Karpas-422 (cell line): Measurements from ENCODE around the gene TPSD1. TPM values are rescaled to one million over a fixed set of nuclear protein-coding genes. Genes with fewer than 3 reads are reported as not detected.

Experiments used
- DNase-seq: peaks from one replicate; pipeline ENCODE4 v3.0.0-alpha.2; 2015
- H2AFZ ChIP-seq: fragments of 200-600 bp; sonication (generic); 2 replicates; pipeline ENCODE4 v1.6.1; 2014; ENCODE audit warnings: antibody characterized with exemption, low read length, mixed read lengths
- H3K27ac ChIP-seq: fragments of 200-600 bp; sonication (generic); 2 replicates; pipeline ENCODE4 v1.5.1; 2014; ENCODE audit warnings: mild to moderate bottlenecking, low read length, moderate library complexity
- H3K27me3 ChIP-seq: fragments of 200-600 bp; sonication (generic); 2 replicates; pipeline ENCODE4 v1.6.1; 2014; ENCODE audit warnings: low read length, mixed read lengths
- H3K36me3 ChIP-seq: fragments of 200-600 bp; sonication (generic); 2 replicates; pipeline ENCODE4 v1.6.1; 2014; ENCODE audit warnings: low read length, mixed read lengths; ENCODE audit not compliant: insufficient read depth
- H3K4me1 ChIP-seq: fragments of 200-600 bp; sonication (generic); 2 replicates; pipeline ENCODE4 v1.6.1; 2014; ENCODE audit warnings: mild to moderate bottlenecking, low read length, mixed read lengths
- H3K4me2 ChIP-seq: fragments of 200-600 bp; sonication (generic); 2 replicates; pipeline ENCODE4 v1.6.1; 2014; ENCODE audit warnings: low read length, low read depth, mild to moderate bottlenecking; ENCODE audit not compliant: poor library complexity, severe bottlenecking
- H3K4me3 ChIP-seq: fragments of 200-600 bp; sonication (generic); 2 replicates; pipeline ENCODE4 v1.5.1; 2014; ENCODE audit warnings: mild to moderate bottlenecking, antibody characterized with exemption, low read length, mixed read lengths
- H3K79me2 ChIP-seq: fragments of 200-600 bp; sonication (generic); 2 replicates; pipeline ENCODE4 v1.6.1; 2014; ENCODE audit warnings: mild to moderate bottlenecking, low read length, mixed read lengths
- H3K9ac ChIP-seq: fragments of 200-600 bp; sonication (generic); 2 replicates; pipeline ENCODE4 v1.6.0; 2014; ENCODE audit warnings: low read length
- H3K9me2 ChIP-seq: fragments of 200-600 bp; sonication (generic), shearing (Covaris generic); replicated peaks from 2 replicates; pipeline ENCODE4 v1.6.0; 2014; ENCODE audit warnings: mild to moderate bottlenecking, low read length, moderate library complexity; ENCODE audit not compliant: insufficient read depth
- H3K9me3 ChIP-seq: fragments of 300-700, 200-600 bp; sonication (generic); 2 replicates; pipeline ENCODE4 v1.6.1; 2014; ENCODE audit warnings: low read length, mixed read lengths
- H4K20me1 ChIP-seq: fragments of 200-600 bp; sonication (generic); 2 replicates; pipeline ENCODE4 v1.6.1; 2014; ENCODE audit warnings: mild to moderate bottlenecking, antibody characterized with exemption, low read length, low read depth; ENCODE audit not compliant: insufficient read depth
- total RNA-seq: library from RNA; depleted of rRNA; stranded (reverse); fragments of >200 nt; shearing (Covaris generic); gene quantifications from 2 replicates; pipeline ENCODE4 v1.2.3, GENCODE V29; 2014; ENCODE audit warnings: low replicate concordance

The TPSD1 gene
- total RNA-seq, 1 experiment from 2014 or later = not detected

DNA sequence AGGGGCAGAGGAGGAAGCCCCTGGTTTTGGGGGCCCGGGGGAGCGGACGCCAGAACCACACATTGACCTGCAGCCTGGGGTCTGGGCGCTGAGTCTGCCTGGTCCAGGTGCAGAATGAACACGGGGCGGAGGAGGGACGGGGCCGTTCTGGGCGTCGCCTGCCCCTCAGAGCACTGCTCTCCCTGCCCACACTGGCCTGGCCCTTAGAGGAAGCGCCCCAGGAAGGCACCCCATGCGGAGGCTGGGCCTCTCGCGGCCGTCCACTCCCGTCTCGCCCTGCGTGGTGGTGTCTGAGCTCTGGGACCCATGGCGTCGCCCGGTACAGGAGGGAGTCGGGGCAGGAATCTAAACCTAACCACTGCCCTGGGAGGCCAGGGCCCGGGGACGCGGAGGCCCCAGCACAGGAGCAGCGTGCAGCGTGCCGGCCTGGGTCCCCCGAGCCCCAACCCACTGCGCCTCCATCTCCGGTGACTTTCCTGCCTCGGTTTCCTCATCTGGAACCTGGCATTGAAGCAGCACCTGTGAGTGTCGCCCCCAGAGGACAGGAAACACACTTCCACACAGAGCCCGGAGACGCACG lies 4.3 kb downstream of the TPSD1 start:
- Histone ChIP-seq H3K9ac (no peak overlapping the region), H3K27ac (no peak overlapping the region), H3K4me3 (no peak overlapping the region), H2AFZ (no peak overlapping the region), H4K20me1 (peaks cover 13% of the 10 kb centered on the region; the same call in 1 of the 2 replicates), H3K36me3 (no peaks in the 10 kb centered on the region), H3K4me2 (peak overlapping the region; percentile 23), H3K4me1 (peaks cover 23% of the 10 kb centered on the region), H3K27me3 (no peaks in the 10 kb centered on the region), H3K9me3 (no peaks in the 10 kb centered on the region), H3K79me2 (no peaks in the 10 kb centered on the region), H3K9me2 (no peaks in the 10 kb centered on the region)
- DNase-seq = no peak

DNA sequence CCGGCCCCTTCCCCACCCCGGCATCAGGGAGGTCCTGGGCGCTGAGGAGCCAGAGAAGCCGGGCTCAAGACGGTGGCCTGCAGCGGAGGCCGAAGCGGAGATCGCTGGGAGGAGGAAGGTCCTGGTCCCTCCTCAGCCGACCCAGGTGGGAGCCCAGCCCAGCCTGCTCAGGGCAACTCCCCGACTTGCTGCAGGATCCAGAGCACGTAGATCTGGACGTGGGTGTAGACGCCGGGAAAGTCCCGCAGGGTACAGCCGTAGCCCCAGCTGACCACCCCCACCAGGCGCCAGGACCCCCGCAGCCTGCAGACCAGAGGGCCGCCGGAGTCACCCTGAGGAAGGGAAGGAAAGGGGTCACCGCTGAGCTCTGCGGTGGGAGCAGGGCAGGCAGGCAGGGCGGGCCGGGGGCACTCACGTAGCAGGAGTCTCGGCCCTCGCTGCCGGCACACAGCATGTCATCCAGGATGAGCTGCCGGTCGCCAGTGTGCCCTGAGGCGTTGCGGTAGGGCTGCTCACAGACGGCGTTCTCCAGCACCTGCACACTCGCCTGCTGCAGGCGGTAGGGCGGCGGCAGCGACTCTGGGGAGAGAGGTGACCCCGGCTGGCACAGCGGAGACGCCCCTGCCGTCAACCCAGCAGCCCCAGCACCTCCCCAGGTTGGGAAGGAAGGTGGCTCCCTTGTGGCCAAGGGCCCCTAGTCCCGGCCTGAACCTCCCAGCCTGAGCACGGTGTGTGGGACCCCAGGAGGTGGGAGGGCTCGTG lies 5.4 kb downstream of the TPSD1 start:
- Histone ChIP-seq H3K9me3 (no peaks in the 10 kb centered on the region), H3K4me2 (peak overlapping the region; percentile 26), H2AFZ (no peak overlapping the region), H3K27ac (no peak overlapping the region), H3K79me2 (no peaks in the 10 kb centered on the region), H3K27me3 (no peaks in the 10 kb centered on the region), H3K36me3 (no peaks in the 10 kb centered on the region), H4K20me1 (peaks cover 13% of the 10 kb centered on the region; the same call in 1 of the 2 replicates), H3K4me1 (peaks cover 17% of the 10 kb centered on the region), H3K4me3 (no peak overlapping the region), H3K9me2 (no peaks in the 10 kb centered on the region), H3K9ac (no peak overlapping the region)
- peak; percentile 73 for DNase-seq

- Histone ChIP-seq H3K4me1 (peaks cover 17% of the 10 kb centered on the region), H3K4me2 (no peak overlapping the region), H2AFZ (no peak overlapping the region), H4K20me1 (peaks cover 7% of the 10 kb centered on the region; the same call in 1 of the 2 replicates), H3K9me3 (no peaks in the 10 kb centered on the region), H3K27me3 (no peaks in the 10 kb centered on the region), H3K36me3 (no peaks in the 10 kb centered on the region), H3K27ac (no peak overlapping the region), H3K79me2 (no peaks in the 10 kb centered on the region), H3K9ac (no peak overlapping the region), H3K4me3 (no peak overlapping the region), H3K9me2 (no peaks in the 10 kb centered on the region)
- no peak for DNase-seq
Observed at GRCh38 chr16:1262210-1262845, 6.5 kb downstream of the TPSD1 start.

- Histone ChIP-seq H3K9ac (no peak overlapping the region), H3K36me3 (no peaks in the 10 kb centered on the region), H3K4me3 (no peak overlapping the region), H3K9me3 (no peaks in the 10 kb centered on the region), H3K4me2 (no peak overlapping the region), H2AFZ (no peak overlapping the region), H3K4me1 (peaks cover 17% of the 10 kb centered on the region), H3K27me3 (no peaks in the 10 kb centered on the region), H3K79me2 (no peaks in the 10 kb centered on the region), H3K27ac (no peak overlapping the region), H4K20me1 (peaks cover 5% of the 10 kb centered on the region; the same call in 1 of the 2 replicates), H3K9me2 (no peaks in the 10 kb centered on the region)
- DNase-seq = no peak
Observed at GRCh38 chr16:1262846-1263221, 7.0 kb downstream of the TPSD1 start.

GRCh38 chr16:1263591-1264344 lies 7.9 kb downstream of the TPSD1 start:
- Histone ChIP-seq H4K20me1 (peaks cover 5% of the 10 kb centered on the region; the same call in 1 of the 2 replicates), H3K9ac (no peak overlapping the region), H3K36me3 (no peaks in the 10 kb centered on the region), H3K27me3 (no peaks in the 10 kb centered on the region), H2AFZ (no peak overlapping the region), H3K4me2 (no peak overlapping the region), H3K4me3 (no peak overlapping the region), H3K4me1 (peaks cover 17% of the 10 kb centered on the region), H3K27ac (no peak overlapping the region), H3K9me2 (no peaks in the 10 kb centered on the region), H3K79me2 (no peaks in the 10 kb centered on the region), H3K9me3 (no peaks in the 10 kb centered on the region)
- DNase-seq = no peak

DNA sequence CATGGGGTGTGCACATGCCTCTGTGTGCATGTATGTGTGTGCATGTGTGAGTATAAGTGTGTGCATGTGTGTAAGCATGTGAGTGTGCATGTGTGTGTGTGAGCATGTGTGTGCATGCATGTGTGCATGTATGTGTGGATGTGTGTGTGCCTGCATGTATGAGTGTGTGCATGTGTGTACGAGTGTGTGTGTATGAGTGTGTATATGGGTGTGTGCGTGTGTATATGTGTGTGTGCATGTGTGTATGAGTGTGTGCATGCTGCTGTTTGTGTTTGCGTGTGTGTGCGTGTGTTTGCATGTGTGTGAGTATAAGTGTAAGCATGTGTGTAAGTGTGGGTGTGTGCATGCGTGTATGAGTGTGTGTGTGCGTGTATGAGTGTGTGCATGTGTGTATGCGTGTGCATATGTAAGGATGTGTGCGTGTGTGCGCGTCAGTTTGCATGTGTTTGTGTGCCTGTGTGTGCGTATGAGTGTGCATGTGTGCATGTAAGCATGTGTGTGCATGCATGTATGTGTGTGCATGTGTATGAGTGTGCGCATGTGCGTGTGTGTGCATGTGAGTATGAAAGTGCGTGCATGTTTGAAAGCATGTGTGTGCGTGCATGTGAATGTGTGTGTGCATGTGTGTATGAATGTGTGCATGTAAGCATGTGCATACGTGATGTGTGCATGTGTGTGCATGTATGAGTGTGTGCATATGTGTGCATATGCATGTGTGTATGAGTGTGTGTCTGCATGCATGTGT lies 8.6 kb downstream of the TPSD1 start:
- Histone ChIP-seq H3K9ac (no peak overlapping the region), H3K4me2 (no peak overlapping the region), H3K27me3 (no peaks in the 10 kb centered on the region), H3K79me2 (no peaks in the 10 kb centered on the region), H3K27ac (no peak overlapping the region), H3K36me3 (no peaks in the 10 kb centered on the region), H3K4me1 (peaks cover 17% of the 10 kb centered on the region), H2AFZ (no peak overlapping the region), H4K20me1 (peaks cover 5% of the 10 kb centered on the region; the same call in 1 of the 2 replicates), H3K4me3 (no peak overlapping the region), H3K9me3 (no peaks in the 10 kb centered on the region), H3K9me2 (no peaks in the 10 kb centered on the region)
- DNase-seq = no peak

DNA sequence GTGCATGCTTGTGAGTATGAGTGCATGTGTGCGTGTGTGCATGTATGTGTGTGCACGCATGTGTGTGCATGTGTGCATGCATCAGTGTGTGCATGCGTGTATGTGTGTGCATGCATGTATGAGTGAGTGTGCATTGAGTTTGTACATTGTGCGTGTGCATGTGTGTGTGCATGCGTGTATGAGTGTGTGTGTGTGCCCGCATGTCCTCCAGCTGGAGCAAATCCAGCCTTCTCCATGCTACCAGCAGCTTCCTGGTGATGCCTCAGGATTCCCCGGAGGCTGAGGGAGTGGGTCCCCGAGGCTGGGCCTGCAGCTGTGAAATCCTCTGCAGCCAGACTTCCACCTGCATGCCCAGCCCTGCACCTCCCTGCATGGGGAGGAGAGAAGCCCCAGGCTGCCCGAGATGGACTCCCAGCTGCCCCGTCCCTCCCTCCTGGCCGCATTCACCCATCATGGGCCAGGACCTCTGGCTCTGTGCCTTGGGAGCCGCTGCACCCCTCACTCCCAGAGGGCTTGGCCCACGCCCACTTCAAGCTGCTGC lies 9.3 kb downstream of the TPSD1 start:
- DNase-seq = no peak

More for the DNA sequence above, 9.3 kb downstream of the TPSD1 start:
- no peak overlapping the region for H3K4me2 ChIP-seq
- no peaks in the 10 kb centered on the region for H3K27me3 ChIP-seq
- no peaks in the 10 kb centered on the region for H3K9me3 ChIP-seq
- no peaks in the 10 kb centered on the region for H3K36me3 ChIP-seq
- H3K79me2 ChIP-seq = no peaks in the 10 kb centered on the region
- H3K9ac ChIP-seq = no peak overlapping the region
- peaks cover 2% of the 10 kb centered on the region; the same call in 1 of the 2 replicates for H4K20me1 ChIP-seq
- H2AFZ ChIP-seq = no peak overlapping the region
- H3K4me3 ChIP-seq = no peak overlapping the region
- H3K9me2 ChIP-seq = no peaks in the 10 kb centered on the region
- no peak overlapping the region for H3K27ac ChIP-seq
- H3K4me1 ChIP-seq = peaks cover 17% of the 10 kb centered on the region
